Right hindlimb (tissue), 1 donor: ENCODE measurements around the gene PLEKHF1.
A peak's percentile ranks its signal among the peaks of the same experiment; 100 is the strongest.
"Not testable (repeated sequence)": the region's sequence is repeated elsewhere in the genome, so short reads cannot be mapped to it uniquely, and the experiment has no call there.

Experiments
- DNase-seq: peaks from one replicate; pipeline ENCODE4 v3.0.0-alpha.2; 2018

Gene PLEKHF1, protein sequence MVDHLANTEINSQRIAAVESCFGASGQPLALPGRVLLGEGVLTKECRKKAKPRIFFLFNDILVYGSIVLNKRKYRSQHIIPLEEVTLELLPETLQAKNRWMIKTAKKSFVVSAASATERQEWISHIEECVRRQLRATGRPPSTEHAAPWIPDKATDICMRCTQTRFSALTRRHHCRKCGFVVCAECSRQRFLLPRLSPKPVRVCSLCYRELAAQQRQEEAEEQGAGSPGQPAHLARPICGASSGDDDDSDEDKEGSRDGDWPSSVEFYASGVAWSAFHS

DNA sequence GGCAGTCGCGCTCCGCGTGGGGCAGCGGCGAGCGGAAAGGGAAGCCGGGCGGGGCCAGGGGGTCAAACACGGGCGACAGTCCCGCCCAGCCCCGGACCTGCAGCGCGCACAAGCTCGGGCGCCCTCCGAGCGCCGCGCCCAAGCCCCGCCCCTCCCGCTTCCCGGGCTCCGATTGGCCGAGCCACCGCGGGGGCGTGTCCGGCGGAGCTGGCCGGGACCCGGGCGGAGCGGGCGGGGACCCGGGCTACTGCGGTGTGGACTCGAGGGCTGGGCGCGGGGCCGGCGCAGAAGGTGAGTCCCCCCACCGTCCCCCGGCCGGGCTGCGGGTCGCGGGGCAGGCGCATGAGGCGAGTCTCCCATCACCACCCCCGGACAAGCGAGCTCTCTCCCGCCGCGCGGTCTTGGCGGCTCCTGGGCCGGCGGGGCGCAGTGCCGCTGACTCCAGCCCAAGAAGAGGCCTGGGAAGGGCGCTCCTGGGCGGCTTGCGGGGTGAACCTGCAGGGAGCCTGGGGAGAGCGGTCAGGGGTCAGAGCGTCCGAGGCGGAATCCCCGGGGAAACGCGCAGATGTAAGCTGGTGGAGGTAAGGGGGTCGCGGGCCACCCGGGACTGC lies at the start of gene PLEKHF1:
Gene PLEKHF1 (plus strand): TSS at position 247 of the 611 bp plus-strand sequence. CDS start 8,379 bp downstream, outside the sequence.
- peak; percentile 90 for DNase-seq

DNA sequence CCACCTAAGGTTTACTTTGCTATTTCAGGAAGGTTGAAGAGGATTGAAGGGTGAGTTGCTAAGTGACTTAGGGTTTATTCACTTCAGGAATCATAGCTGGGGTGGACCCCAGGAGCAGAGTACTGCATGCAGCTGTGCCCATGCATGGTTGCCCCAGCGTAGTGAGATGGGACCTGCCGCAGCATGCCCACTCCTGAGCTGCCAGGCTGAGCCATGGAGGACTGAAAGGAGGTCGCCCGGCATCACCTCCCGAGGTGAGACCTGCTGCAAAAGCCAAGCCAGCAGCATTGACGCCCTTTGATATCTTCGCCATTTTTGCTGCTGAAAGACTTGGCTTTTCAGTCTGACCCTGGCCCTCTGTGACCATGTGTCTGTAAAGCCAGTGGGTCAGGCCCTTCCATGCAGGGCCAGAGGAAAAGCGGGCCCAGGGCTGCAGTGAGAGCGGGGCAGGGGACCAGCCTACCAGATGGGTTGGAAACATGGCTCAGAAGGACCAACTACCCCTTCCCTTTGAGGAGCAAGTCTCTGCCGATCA lies 49.3 kb upstream of the PLEKHF1 start:
- no peak for DNase-seq

DNA sequence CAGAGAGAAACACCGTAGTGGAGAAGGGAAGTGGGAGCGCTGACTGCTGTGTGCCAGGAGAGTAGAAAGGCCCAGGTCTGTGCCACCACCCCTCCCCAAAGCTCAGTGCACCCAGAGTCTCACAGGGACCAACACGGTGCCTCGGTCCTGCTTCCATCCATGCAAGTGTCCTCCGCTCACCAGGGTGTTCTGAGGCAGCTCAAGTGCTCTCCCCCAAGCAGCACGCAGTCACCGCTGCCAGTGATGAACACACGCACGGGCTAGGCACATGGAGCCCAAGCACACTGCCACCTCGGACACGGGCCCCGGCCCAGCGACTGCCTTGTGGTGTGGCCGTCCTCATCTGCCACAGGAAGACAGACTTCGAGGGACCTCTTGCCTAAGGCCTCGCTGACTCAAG lies 48.7 kb upstream of the PLEKHF1 start:
- DNase-seq = no peak

DNA sequence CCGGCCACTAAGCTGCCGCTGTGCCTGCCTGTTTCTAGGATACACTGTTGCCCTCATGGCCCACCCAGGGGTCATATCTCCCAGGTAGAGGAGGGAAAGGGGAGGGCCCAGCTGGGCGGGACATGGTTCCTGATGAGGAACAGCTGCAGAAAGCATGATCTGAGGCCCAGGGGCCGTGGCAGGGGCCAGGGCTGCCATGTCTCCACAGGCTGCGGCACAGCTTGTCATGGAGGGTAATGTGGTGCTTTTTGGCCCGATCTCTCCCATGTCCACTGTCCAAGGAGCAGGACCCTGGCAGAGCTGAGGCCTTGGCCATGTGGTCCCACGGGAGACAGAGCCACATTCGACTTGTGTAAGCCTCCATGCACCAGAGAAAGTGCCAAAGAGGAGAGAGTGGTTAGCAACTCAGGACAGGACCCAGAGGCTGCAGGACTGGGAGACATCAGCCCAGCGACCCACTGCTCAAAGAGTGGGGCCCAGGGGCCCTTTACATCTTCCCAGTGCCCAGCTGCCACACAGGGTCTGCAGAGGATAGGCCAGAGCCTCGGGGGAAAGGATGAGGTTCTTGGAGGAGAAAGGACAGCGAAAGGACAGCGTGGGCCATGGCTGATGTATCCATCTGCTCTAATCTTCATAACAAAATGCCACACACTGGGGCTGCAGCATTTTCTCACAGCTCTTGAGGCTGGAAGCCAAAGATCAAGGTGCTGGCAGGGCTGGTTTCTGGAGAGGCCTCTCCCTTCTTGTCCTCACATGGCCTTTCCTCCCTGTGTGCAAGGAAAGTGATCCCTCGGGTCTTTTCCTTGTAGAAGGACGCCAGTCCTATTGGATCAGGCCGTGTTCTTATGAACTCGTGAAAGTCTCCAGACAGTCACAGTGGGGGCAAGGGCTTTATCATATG lies 47.6 kb upstream of the PLEKHF1 start:
- DNase-seq = no peak

DNA sequence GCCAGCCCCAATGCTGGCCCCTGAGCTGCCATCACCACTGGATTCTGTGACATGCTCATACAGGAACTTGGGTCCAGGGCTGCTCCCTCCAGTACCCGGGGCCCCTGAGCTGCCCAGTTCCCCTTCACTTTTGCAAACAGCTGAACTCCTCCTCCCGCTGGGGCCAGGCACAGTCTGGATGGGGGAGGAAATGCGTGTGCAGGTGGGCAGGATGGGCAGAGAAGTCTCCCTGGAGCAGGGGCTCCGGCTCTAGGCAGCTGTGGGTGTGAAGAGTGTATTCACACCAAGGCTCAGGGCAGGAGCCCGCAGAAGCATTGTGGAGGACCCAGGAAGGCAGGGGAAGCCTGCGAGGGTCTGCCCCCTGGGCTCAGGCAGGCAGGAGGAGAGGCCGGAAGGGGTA lies 46.8 kb upstream of the PLEKHF1 start:
- no peak for DNase-seq

DNA sequence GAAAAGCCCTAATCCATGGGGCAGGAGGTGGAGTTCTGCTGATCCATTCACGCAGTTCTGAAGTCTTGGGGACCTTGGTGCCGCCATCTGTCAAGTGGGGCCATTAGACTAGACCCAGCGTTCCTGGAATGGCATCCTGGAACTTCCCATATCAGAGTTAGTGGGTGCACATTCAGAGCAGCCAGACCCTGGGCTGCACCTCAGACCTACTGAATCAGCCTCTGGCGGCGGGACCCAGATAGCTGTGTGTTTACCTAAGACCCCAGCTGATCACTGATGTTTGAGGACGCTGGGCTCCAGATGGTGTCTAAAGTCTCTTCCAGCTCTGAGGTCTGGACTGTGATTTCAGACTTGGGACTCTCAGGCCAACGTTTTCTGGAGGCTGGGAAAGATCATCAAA lies 46.4 kb upstream of the PLEKHF1 start:
- DNase-seq = no peak

DNA sequence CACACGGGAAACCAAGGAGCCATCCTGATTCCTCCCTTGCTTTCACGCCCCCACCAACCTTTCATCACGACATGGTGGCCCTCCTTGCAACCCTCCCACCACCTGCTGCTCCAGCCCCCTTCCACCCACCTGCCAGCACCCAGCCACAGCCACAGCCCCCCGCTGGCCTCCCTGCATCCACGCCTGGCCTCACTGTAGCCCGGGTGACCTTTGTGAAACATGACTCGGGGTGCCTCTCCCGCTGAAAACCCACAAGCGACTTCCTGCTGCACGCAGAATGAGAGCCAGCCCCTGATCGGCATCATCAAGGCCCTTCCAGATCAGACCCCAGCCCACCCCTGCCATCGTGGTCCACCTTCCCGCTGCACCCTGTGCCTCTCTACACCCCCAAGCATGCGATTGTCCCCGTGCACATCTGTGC lies 44.3 kb upstream of the PLEKHF1 start:
- DNase-seq = no peak

DNA sequence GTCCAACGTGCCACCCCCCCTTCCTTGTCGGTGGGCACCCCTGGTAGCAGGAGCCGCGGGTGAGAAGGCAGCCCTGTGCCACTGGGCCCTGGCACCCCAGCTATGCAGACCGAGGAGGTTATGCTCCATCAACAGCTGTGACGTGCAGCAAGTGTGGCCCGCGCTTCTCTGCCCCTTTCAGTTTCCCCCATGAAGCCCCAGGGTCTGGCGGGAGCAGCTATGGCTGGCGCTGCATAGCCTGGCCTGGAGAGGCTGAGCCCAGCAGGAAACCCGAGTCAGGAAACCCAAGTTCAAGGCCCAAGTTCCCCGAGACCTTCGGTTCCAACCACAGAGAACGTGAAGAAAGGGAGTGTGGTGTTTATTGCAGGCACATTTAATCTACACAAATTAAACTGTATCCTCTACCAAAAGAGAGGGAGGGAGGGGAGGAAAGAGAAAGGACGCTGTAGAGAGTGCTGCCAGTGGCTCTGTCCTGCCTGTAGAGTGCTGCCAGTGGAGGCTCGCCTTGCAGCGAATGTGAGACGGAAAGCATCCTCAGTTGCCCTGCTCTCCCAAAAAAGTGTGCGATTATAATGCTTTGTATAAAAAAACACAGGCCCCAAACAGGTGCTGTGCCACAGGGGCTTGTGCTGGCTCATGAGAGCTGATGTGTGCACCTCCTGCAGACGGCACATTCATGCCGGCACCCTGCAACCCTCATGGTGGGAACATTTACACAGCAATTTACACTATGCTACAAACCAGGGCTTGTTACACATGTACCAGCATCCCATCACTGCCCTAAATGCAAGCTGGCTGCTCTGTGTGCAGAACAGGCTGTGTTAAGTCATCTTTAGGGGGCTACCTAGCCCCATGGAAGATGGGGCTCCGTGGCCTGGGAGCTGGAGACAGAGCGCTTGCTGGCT lies 42.8 kb upstream of the PLEKHF1 start:
- DNase-seq = no peak

DNA sequence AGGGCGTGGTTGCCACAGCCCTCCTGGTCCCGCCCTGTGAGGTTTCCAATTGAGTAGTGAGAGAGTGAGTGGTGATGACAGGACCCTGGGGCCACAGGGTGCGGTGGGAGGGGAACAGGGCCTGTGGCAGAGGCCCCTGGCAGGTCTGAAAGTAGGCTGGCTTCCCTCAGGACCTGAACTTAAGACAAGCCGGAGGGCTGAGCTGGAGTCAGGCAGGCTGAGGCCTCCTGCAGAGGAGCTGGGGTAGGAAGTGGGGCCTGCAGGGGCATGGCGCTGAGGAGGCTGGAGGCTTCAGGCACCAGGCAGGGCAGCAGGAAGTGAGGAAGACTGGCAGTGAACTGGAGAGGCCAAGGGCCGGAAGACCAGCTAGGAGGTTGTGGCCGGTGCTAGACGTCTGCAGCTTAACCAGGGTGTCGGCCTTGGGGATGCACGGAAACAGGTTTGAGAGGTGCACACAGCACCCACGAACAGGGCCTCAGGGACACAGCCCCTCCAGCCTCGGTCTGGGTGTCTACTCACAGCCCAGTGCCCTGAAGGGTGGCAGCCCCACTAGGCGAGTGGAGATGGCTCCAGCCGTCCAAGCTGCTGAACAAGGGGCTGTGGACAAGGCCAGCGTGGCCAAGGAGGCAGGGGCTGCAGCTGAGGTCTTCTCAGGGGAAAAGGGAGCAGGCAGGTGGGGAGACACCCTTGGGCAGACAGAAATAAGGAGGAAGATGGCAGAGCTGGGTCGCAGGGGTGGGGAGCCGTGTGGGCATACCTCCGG lies 41.4 kb upstream of the PLEKHF1 start:
- no peak for DNase-seq

DNA sequence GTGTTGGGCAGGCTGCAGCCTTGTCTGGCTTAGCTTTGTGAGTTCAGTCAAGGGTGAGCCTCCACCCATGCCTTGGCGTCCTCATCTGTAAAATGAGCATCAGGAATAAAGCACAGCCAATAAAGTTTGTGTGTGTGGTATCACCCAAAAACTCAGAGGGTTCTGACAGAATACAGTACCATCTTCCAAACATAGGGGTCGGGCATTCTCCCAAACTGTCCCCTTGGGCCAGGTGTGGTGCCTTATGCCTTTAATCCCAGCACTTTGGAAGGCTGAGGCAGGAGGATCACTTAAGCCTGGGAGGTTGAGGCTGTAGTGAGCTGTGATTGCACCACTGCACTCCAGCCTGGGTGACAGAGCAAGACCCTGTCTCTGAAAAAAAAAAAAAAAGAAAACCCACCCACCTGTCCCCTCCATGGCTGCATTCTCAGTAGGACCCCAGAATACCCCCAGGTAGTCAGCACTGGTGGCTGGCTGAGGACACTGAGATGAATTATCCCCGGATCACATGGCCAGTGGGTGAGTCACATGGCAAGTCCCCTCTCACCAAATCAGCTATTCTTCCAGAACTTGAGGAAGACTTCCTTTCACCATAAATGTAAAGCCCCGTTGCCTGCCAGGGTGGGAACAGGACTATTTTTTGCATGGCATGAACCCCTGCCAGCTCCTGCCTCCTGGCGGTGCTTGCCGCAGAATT lies 40.6 kb upstream of the PLEKHF1 start:
- DNase-seq = no peak

DNA sequence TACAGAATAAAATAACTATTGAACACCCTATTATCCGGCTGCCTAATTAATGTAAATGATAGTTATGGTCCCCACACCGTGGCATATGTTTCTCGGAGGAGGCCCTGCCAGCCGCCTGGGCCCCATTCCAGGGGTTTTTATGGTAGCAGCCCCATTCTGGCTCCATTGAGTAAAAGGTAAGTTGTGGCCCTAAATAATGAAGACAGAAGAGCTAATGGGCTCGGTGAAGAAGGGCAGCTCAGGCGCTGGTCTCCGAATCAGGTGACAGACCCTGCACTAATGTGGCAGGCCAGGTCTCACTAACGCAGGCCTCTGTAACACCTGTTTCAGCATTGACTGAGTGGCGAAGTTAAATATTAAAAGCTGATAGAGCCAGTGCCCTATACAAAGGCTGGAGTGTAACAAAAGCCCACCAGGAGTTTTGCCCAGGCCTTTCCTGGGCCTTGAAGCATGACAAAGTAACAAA lies 40.0 kb upstream of the PLEKHF1 start:
- DNase-seq = no peak

DNA sequence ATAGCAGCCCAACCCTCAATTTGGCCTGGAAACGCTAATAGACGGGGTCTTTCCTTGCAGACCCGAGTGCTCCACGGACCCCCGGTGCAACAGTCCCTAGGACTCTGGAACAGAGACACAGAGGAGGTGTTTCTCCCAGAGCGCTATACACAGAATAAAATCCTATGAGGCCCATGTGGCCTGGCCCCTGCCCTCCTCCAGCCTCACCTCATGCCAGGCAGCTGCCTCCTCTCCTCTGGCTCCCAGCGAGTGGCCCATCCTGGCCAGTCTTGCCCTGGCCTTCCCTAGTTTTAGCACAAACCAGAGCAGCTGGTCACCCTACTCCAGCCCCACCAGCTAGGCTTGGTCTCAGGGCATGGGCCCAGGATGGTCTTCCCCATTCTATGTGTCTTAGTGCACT lies 38.9 kb upstream of the PLEKHF1 start:
- DNase-seq = no peak

DNA sequence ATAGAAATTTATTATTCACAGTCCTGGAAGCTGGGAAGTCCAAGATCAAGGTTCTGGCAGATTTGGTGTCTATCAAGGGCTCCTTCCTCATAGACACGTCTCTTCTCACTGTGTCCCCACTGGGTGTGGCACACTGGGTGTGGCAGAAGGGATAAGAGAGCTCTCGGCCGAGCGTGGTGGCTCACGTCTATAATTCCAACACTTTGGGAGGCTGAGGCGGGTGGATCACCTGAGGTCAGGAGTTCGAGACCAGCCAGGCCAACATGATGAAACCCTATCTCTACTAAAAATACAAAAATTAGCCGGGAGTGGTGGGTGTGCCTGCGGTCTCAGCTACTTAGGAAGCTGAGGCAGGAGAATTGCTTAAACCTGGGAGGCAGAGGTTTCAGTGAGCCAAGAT lies 38.4 kb upstream of the PLEKHF1 start:
- not testable (repeated sequence) for DNase-seq

DNA sequence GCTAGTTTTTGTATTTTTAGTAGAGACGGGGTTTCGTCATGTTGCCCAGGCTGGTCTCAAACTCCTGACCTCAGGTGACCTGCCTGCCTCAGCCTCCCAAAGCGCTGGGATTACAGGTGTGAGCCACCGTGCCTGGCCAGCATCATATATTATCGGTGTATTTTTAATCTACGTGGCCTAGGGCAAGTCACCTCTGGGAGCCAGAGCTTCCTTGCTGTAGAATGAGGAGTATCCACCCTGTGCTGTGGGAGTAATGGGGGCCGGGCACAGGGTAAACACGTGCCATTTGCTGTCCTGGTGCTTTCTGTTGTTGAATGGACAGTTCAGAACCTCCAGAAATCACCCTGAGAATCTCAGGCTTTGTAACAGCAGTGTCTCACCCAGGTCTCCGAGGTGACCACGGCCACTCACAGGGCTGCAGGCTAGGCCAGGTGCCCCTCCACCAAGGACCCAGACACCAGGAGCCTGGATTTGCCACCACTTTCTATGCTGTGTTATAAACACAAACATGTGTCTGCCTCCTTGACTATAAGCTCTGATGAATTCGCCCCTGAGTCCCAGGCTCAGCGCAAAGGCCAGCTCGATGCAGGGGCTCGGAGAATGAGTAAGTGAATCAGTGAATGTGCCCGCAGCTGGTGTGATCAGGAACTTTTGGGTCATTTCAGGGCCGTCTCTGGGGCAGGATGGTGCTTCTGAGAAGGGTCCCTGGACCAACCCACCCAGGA lies 36.4 kb upstream of the PLEKHF1 start:
- DNase-seq = no peak

DNA sequence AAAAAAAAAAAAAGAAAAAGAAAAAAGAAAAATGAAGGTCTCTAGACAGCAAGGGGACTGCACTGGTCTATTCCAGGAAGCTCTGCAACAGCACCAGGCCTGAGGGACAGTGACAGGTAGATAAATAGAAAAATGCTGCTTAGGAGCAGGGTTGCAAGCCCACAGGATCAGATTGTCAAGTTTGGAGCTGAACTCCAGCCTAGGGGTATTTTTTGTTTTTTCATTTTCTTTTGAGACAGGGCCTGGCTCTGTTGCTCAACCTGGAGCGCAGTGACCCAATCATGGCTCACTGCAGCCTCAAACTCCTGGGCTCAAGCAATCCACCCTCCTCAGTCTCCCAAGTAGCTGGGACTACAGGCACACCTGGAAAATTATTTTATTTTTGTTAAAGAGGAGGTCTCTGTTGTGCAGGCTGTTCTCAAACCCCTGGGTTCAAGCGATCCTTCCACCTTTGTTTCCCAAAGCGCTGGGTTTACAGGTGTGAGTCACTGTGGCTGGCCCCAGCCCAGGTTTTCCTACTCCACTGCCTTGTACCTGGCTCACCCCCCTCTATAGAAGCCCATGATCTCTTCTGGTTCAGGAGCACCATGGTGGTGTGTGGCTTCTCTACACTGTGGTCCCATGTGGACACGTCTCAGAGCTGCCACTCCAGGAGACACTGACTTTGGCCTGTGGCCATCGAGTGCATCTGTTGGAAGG lies 35.3 kb upstream of the PLEKHF1 start:
- no peak for DNase-seq

DNA sequence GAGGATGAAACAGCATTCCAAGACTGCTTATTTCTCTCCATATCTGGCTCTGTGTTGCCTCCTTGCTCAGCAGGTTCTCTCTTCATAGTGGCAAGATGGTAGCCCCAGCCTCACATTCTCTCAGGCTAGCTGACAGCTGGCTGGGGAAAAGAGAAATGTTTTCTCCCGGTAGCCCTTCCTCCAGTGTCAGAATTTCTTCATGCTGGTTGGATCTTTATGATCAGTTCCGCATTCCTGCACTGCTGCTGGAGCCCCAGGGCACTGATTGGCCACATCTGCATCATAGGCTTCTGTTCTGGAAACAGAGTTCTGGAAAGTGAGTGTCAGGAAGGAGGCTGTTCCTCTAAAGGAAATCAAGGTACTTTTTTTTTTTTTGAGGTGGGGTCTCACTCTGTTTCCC lies 34.6 kb upstream of the PLEKHF1 start:
- DNase-seq = no peak

DNA sequence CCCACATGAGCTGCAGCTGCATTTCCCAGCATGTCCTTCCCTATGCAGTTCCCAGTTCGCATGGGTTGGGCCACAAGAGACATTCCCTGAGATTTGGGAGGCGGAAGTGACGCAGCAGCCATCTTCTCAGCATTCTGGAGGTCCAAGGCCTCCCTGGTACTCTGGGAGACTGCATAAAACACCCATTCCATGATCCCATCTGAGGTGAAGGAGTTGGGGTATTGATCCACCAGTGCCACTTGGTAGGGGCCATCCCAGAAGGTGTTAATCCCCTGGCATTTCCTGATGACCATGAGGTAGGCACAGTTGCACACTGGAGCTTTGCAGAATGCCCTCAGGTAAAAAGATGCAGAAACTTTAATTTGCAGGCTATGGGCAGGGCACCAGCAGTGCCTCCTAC lies 33.8 kb upstream of the PLEKHF1 start:
- DNase-seq = no peak

DNA sequence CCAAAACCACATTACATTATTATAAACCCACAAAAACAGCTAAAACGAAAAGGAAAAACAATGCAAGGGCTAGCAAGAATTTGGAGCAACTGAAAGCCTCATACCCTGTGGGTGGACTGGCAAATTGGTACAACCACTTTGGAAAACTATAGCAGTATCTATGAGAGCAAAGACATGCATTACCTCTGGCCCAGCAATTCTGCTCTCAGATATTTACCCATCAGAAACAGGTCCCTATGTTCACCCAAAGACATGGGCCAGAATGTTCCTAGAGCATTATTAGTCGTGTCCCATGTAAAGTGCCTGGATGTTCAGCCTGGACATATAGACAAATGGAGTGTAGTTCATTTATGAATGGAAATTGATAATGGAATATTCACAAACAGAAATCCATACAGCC lies 31.3 kb upstream of the PLEKHF1 start:
- no peak for DNase-seq

DNA sequence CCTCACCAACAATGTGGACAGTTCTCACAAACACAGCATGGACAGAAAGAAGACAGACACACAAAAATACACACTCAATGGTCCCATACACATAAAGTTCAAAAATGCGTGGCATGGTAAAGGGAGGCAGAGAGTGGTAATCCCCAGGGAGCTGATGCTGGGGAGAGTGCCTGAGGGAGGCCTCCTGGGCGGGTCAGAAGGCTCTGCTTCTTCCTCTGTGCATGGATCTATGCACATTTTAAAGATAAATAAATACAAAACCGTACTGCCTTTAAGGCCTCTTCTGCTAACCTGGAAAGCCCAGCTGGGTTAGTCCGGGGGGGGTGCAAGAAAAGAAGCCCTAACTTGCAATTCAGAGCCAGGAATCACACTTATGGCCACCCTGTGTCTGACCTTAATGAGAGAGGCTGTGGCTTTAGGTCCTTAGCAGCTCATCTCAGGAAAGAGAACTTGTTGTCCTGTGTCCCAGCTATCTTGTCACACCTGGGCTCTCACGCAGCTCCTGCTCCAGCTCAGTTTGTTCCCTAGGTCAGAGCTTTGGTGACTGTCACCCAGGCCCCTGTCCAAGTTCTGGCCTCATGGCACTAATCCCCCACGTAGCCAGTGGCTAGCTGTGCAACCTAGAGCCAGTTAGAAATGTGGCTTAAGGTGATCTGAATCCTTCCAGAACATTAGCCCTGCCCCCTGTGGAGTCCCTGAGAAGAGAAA lies 30.7 kb upstream of the PLEKHF1 start:
- DNase-seq = no peak
